ENCODE data around the gene ADARB1.

The ADARB1 gene

GRCh38 chr21:45082736-45083135 is 8.4 kb downstream of the ADARB1 start:
- H3K27ac ChIP-seq (ENCODE audit: low read depth, low read length, poor library complexity, severe bottlenecking): no peak overlapping the region
- H3K79me2 ChIP-seq (ENCODE audit: insufficient read depth, low read length): no peaks in the 10 kb centered on the region
- no peak overlapping the region for H3K9ac ChIP-seq (ENCODE audit: low read length)
- H4K20me1 ChIP-seq (ENCODE audit: insufficient read depth, low read length): no peaks in the 10 kb centered on the region
- H2AFZ ChIP-seq (ENCODE audit: low read length): no peak overlapping the region
- H3K4me2 ChIP-seq (ENCODE audit: low read length): no peak overlapping the region
- H3K9me2 ChIP-seq (ENCODE audit: low read depth, low read length): no peaks in the 10 kb centered on the region
- no peaks in the 10 kb centered on the region for H3K9me3 ChIP-seq (ENCODE audit: low read length)
- no peak overlapping the region for H3K4me3 ChIP-seq (ENCODE audit: low read depth, low read length, poor library complexity, severe bottlenecking)
- H3K27me3 ChIP-seq (ENCODE audit: insufficient read depth, low read length): peaks cover 12% of the 10 kb centered on the region; the same call in 1 of the 2 replicates
- TF ChIP-seq EZH2 (IDR thresholded peaks at IDR 0.05; ENCODE audit: borderline replicate concordance, low read length) (no peak), CTCF (IDR thresholded peaks at IDR 0.05; ENCODE audit: low read length) (no peak)
- H3F3A ChIP-seq (ENCODE audit: insufficient read depth, low read length): no peaks in the 10 kb centered on the region
- H3K4me1 ChIP-seq (ENCODE audit: insufficient read depth, low read length, severe bottlenecking): no peaks in the 10 kb centered on the region
- H3K36me3 ChIP-seq (ENCODE audit: insufficient read depth, low read length): no peaks in the 10 kb centered on the region

GRCh38 chr21:45084121-45084520 is 9.7 kb downstream of the ADARB1 start:
- Histone ChIP-seq H3K4me2 (ENCODE audit: low read length) (no peak overlapping the region), H3K79me2 (ENCODE audit: insufficient read depth, low read length) (no peaks in the 10 kb centered on the region), H3K36me3 (ENCODE audit: insufficient read depth, low read length) (no peaks in the 10 kb centered on the region), H3K4me1 (ENCODE audit: insufficient read depth, low read length, severe bottlenecking) (no peaks in the 10 kb centered on the region), H3K4me3 (ENCODE audit: low read depth, low read length, poor library complexity, severe bottlenecking) (no peak overlapping the region), H2AFZ (ENCODE audit: low read length) (no peak overlapping the region), H3K9me3 (ENCODE audit: low read length) (no peaks in the 10 kb centered on the region), H3K27me3 (ENCODE audit: insufficient read depth, low read length) (peaks cover 12% of the 10 kb centered on the region; the same call in 1 of the 2 replicates), H3K27ac (ENCODE audit: low read depth, low read length, poor library complexity, severe bottlenecking) (no peak overlapping the region), H4K20me1 (ENCODE audit: insufficient read depth, low read length) (no peaks in the 10 kb centered on the region), H3K9ac (ENCODE audit: low read length) (no peak overlapping the region), H3K9me2 (ENCODE audit: low read depth, low read length) (no peaks in the 10 kb centered on the region), H3F3A (ENCODE audit: insufficient read depth, low read length) (no peaks in the 10 kb centered on the region)
- TF ChIP-seq CTCF (IDR thresholded peaks at IDR 0.05; ENCODE audit: low read length) (no peak), EZH2 (IDR thresholded peaks at IDR 0.05; ENCODE audit: borderline replicate concordance, low read length) (no peak)

DNA sequence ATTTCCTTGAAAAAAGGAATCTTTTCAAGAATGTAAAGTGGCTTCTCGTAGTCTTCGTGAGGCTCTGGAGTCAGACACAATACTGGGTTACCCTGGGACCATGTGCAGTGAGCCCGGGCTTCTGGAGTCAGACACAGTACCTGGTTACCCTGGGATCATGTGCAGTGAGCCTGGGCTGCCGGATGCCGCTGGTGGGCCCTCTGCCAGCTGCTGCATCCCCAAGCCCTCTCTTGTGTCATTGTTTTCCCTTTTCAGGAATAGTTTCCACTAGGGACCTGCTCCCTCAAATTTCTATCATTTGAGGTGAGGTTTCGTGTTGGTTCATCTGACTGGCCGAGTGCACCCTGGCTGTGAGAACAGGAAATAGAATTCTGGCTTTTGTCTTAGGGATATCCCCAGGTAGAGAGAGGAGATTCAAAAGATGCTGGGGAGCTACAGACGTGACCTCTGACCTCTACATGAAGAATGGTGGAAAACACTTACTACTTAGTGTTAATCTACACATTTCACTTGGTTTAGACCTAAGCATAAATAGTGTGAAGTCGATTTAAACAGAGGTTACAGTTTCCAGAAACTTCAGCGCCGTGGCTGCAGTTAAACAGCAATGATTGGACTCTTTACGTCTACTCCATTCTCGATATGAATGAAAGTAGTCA is 10.6 kb downstream of the ADARB1 start:
- Histone ChIP-seq H3K4me2 (ENCODE audit: low read length) (no peak overlapping the region), H3K4me1 (ENCODE audit: insufficient read depth, low read length, severe bottlenecking) (no peaks in the 10 kb centered on the region), H3K36me3 (ENCODE audit: insufficient read depth, low read length) (no peaks in the 10 kb centered on the region), H3K9ac (ENCODE audit: low read length) (no peak overlapping the region), H4K20me1 (ENCODE audit: insufficient read depth, low read length) (no peaks in the 10 kb centered on the region), H3K27me3 (ENCODE audit: insufficient read depth, low read length) (peaks cover 12% of the 10 kb centered on the region; the same call in 1 of the 2 replicates), H3K9me2 (ENCODE audit: low read depth, low read length) (no peaks in the 10 kb centered on the region), H3K79me2 (ENCODE audit: insufficient read depth, low read length) (no peaks in the 10 kb centered on the region), H3F3A (ENCODE audit: insufficient read depth, low read length) (no peaks in the 10 kb centered on the region), H3K9me3 (ENCODE audit: low read length) (no peaks in the 10 kb centered on the region), H2AFZ (ENCODE audit: low read length) (no peak overlapping the region), H3K27ac (ENCODE audit: low read depth, low read length, poor library complexity, severe bottlenecking) (no peak overlapping the region), H3K4me3 (ENCODE audit: low read depth, low read length, poor library complexity, severe bottlenecking) (no peak overlapping the region)
- no peak for TF ChIP-seq CTCF (IDR thresholded peaks at IDR 0.05; ENCODE audit: low read length)
- TF ChIP-seq EZH2 (IDR thresholded peaks at IDR 0.05; ENCODE audit: borderline replicate concordance, low read length): no peak

Data from OCI-LY1 (cell line).